ENCODE measurements around the gene CCDC167. TPM values are rescaled to one million over a fixed set of nuclear protein-coding genes. Genes with fewer than 3 reads are reported as not detected.

Gene CCDC167
- total and polyA plus RNA-seq, 2 of the 8 experiments (the other 6 are each of a cell fraction or from before 2014, with no cell fraction given) = 11.0 to 26.5 TPM

- H2AFZ ChIP-seq (ENCODE audit: low read length) = no peak overlapping the region
- H3K18ac ChIP-seq (ENCODE audit: extremely low read depth, low read length) = no peak overlapping the region
- no peak overlapping the region for H3K9ac ChIP-seq (replicated peaks in 1 of 4; ENCODE audit: extremely low read depth in 1 of 4, low read depth in 3 of 4, low read length in 3 of 4)
- no peak overlapping the region for H2BK12ac ChIP-seq (ENCODE audit: low read depth, low read length)
- H2BK120ac ChIP-seq (replicated peaks; ENCODE audit: low read depth, low read length) = no peak overlapping the region
- no peaks in the 10 kb centered on the region for H3K79me1 ChIP-seq (ENCODE audit: low read depth, low read length)
- H3K79me2 ChIP-seq (ENCODE audit: control insufficient read depth in 1 of 2, insufficient read depth in 2 of 2, low read length in 2 of 2) = no peaks in the 10 kb centered on the region
- no peak overlapping the region for H3K56ac ChIP-seq (replicated peaks; ENCODE audit: insufficient read length, low read depth, low read length)
- H3K23me2 ChIP-seq (ENCODE audit: low read depth, low read length) = no peaks in the 10 kb centered on the region
- H4K8ac ChIP-seq (ENCODE audit: extremely low read depth, insufficient read depth, low read length) = no peak overlapping the region
- TF ChIP-seq BCL11A (IDR thresholded peaks at IDR 0.05; ENCODE audit: low read depth in 2 of 2, low read length in 2 of 2) = no peak
- no peak for TF ChIP-seq YY1 (IDR thresholded peaks at IDR 0.05; ENCODE audit: low read depth, low read length)
- peak; percentile 30 for TF ChIP-seq NANOG (IDR thresholded peaks at IDR 0.05; ENCODE audit: insufficient read depth, low read depth, low read length, poor library complexity, severe bottlenecking)
- no peak for TF ChIP-seq TBP (IDR thresholded peaks at IDR 0.05; ENCODE audit: low read depth, low read length)
- peak; percentile 10 for TF ChIP-seq ASH2L (IDR thresholded peaks at IDR 0.05; ENCODE audit: low read length)
- TF ChIP-seq FOSL1 (IDR thresholded peaks at IDR 0.05; ENCODE audit: insufficient read depth, low read depth, low read length) = no peak
- no peak for TF ChIP-seq TCF12 (IDR thresholded peaks at IDR 0.05; ENCODE audit: low read depth, low read length)
- TF ChIP-seq MAFK (IDR thresholded peaks at IDR 0.05; ENCODE audit: low read depth, low read length) = no peak
- no peak overlapping the region for H3K23ac ChIP-seq (ENCODE audit: insufficient read length)
- H3K4ac ChIP-seq (replicated peaks; ENCODE audit: insufficient read length, low read depth, low read length) = no peak overlapping the region
- H4K91ac ChIP-seq (replicated peaks; ENCODE audit: insufficient read length, low read length) = no peak overlapping the region
- H2BK15ac ChIP-seq (ENCODE audit: low read length) = no peak overlapping the region
- no peak overlapping the region for H2BK20ac ChIP-seq (ENCODE audit: low read length)
- peaks cover 2 to 10% of the 10 kb centered on the region in 2 experiments for H4K20me1 ChIP-seq (replicated peaks in 1 of 2; ENCODE audit: control insufficient read depth in 1 of 2, insufficient read depth in 2 of 2, low read length in 2 of 2)
- 43% methylated on average over 7 of the region's 7 CpGs; no CpG with 5 or more reads in 1 of the 2 experiments for WGBS, 2 experiments (ENCODE audit: extremely low coverage in 1 of 2, insufficient coverage in 1 of 2, insufficient read length in 1 of 2, insufficient replicate concordance in 2 of 2, low coverage in 1 of 2, low lambda C conversion rate in 2 of 2, missing lambda C conversion rate in 1 of 2)
- no peak overlapping the region for H2BK5ac ChIP-seq (ENCODE audit: low read depth, low read length)
- H3K27me3 ChIP-seq (replicated peaks in 1 of 4; ENCODE audit: control insufficient read depth in 3 of 4, extremely low read depth in 1 of 4, insufficient read depth in 3 of 4, low read length in 3 of 4) = no peaks in the 10 kb centered on the region
- peak overlapping the region in 1 of 2 experiments; percentile 35; a peak in 1 of 4 replicates for H3K4me2 ChIP-seq (ENCODE audit: insufficient read depth in 1 of 2, low read depth in 2 of 2, low read length in 2 of 2)
- H3K4me1 ChIP-seq (replicated peaks in 1 of 4; ENCODE audit: control insufficient read depth in 3 of 4, insufficient read depth in 4 of 4, low read length in 3 of 4) = peaks cover 0 to 15% (median 4%) of the 10 kb centered on the region in 4 experiments; a peak in 5 of 7 replicates
- H4K5ac ChIP-seq (ENCODE audit: insufficient read length, low read depth, low read length) = no peak overlapping the region
- H3K4me3 ChIP-seq (ENCODE audit: extremely low read depth in 1 of 4, insufficient read depth in 2 of 4, low read depth in 3 of 4, low read length in 4 of 4) = peak overlapping the region in 1 of 4 experiments; percentile 8; a peak in 2 of 8 replicates
- H3K9me3 ChIP-seq (ENCODE audit: insufficient read depth in 2 of 2, low read depth in 1 of 2, low read length in 1 of 2) = no peaks in the 10 kb centered on the region
- no peak overlapping the region for H3K14ac ChIP-seq (ENCODE audit: insufficient read length)
- H2AK5ac ChIP-seq (ENCODE audit: low read depth, low read length) = no peak overlapping the region
- DNase-seq (ENCODE audit: low read depth in 1 of 2, low spot score in 2 of 2) (peak in 1 of 2 experiments; percentile 49), FAIRE-seq (no peak)
- ChIA-PET POLR2A (ENCODE audit: partially characterized antibody) (interaction anchor here (0.8 to 4.0 kb wide), 6 partner anchors 10 to 89 kb away, joined by 3 to 16 read pairs (median 4); no protein-coding TSS in a partner anchor), CTCF (ENCODE audit: partially characterized antibody) (interaction anchor here (0.6 to 2.4 kb wide), 22 partner anchors 21 to 813 kb away, joined by 3 to 12 read pairs (median 5); no protein-coding TSS in a partner anchor)
- H3K27ac ChIP-seq (ENCODE audit: low read depth, low read length) = no peak overlapping the region
- H3K36me3 ChIP-seq (ENCODE audit: control insufficient read depth in 2 of 4, insufficient read depth in 4 of 4, low read length in 3 of 4) = peaks cover 2 to 14% (median 6%) of the 10 kb centered on the region in 4 experiments; a peak in 4 of 8 replicates
Observed at GRCh38 chr6:37480951-37481534, 18.6 kb downstream of the CCDC167 start.
